Lower leg skin (tissue), 3 donors: Measurements from ENCODE around the gene OR2J1.

Experiments used
- POLR2A ChIP-seq, 2 donors: fragments of 450-650 bp; IDR thresholded peaks; one replicate each; pipeline ENCODE4 v1.6.1; 2016 to 2017; ENCODE audit warnings: antibody characterized with exemption in 2 of 2, mild to moderate bottlenecking in 1 of 2, moderate library complexity in 1 of 2
- TF ChIP-seq, protein P1 (sequence below), 3 donors: fragments of 450-650 bp; IDR thresholded peaks; one replicate each; pipeline ENCODE4 v1.5.1; 2016; ENCODE audit warnings: antibody characterized with exemption in 3 of 3, mild to moderate bottlenecking in 3 of 3, moderate library complexity in 2 of 3

DNA sequence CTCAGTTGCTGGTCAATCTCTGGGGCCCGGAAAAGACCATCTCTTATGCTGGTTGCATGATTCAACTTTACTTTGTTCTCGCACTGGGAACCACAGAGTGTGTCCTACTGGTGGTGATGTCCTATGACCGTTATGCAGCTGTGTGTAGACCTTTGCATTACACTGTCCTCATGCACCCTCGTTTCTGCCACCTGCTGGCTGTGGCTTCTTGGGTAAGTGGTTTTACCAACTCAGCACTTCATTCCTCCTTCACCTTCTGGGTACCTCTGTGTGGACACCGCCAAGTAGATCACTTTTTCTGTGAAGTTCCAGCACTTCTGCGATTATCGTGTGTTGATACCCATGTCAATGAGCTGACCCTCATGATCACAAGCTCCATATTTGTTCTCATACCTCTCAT is 12.8 kb downstream of the OR2J1 start:
- TF ChIP-seq, protein P1, sequence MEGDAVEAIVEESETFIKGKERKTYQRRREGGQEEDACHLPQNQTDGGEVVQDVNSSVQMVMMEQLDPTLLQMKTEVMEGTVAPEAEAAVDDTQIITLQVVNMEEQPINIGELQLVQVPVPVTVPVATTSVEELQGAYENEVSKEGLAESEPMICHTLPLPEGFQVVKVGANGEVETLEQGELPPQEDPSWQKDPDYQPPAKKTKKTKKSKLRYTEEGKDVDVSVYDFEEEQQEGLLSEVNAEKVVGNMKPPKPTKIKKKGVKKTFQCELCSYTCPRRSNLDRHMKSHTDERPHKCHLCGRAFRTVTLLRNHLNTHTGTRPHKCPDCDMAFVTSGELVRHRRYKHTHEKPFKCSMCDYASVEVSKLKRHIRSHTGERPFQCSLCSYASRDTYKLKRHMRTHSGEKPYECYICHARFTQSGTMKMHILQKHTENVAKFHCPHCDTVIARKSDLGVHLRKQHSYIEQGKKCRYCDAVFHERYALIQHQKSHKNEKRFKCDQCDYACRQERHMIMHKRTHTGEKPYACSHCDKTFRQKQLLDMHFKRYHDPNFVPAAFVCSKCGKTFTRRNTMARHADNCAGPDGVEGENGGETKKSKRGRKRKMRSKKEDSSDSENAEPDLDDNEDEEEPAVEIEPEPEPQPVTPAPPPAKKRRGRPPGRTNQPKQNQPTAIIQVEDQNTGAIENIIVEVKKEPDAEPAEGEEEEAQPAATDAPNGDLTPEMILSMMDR (IDR thresholded peaks at IDR 0.05): no peak
- no peak for TF ChIP-seq POLR2A (IDR thresholded peaks at IDR 0.05)
